ENCODE data around the gene THSD4.

GRCh38 chr15:71742964-71743363 is 627.7 kb downstream of the THSD4 start:
- no peak for TF ChIP-seq YY1 (IDR thresholded peaks at IDR 0.05; ENCODE audit: insufficient read depth, insufficient read length)
- TF ChIP-seq ZNF274 (IDR thresholded peaks at IDR 0.05; ENCODE audit: low read depth, low read length): no peak
- no peak for TF ChIP-seq SUZ12 (IDR thresholded peaks at IDR 0.05; ENCODE audit: extremely low read depth, insufficient read depth, insufficient read length)

Measured in NT2/D1 (cell line).